DOHH2 (cell line): ENCODE data around the gene TLR9.
"Not testable (repeated sequence)": the region's sequence is repeated elsewhere in the genome, so short reads cannot be mapped to it uniquely, and the experiment has no call there.

ENCODE experiments used
- H3F3A ChIP-seq: fragments of 200-600 bp; sonication (generic), shearing (Covaris generic); 2 replicates; pipeline ENCODE4 v1.6.0; 2016; ENCODE audit warnings: antibody characterized with exemption, mild to moderate bottlenecking; ENCODE audit not compliant: control insufficient read depth, insufficient read depth
- H3K27ac ChIP-seq: fragments of 200-600 bp; sonication (generic); 2 replicates; pipeline ENCODE4 v1.5.1; 2014; ENCODE audit warnings: low read depth, mild to moderate bottlenecking, low read length, moderate library complexity
- H3K27me3 ChIP-seq: fragments of 200-600 bp; sonication (generic); 2 replicates; pipeline ENCODE4 v1.6.1; 2014; ENCODE audit warnings: mild to moderate bottlenecking, low read length, mixed read lengths; ENCODE audit not compliant: control insufficient read depth
- H3K36me3 ChIP-seq: fragments of 200-600 bp; sonication (generic); 2 replicates; pipeline ENCODE4 v1.6.1; 2014; ENCODE audit warnings: mild to moderate bottlenecking, low read length, moderate library complexity, mixed read lengths; ENCODE audit not compliant: control insufficient read depth
- H3K4me1 ChIP-seq: fragments of 200-600 bp; sonication (generic); 2 replicates; pipeline ENCODE4 v1.6.1; 2014; ENCODE audit warnings: mild to moderate bottlenecking, low read length, mixed read lengths; ENCODE audit not compliant: control insufficient read depth
- H3K4me2 ChIP-seq: fragments of 200-600 bp; sonication (generic); 2 replicates; pipeline ENCODE4 v1.6.0; 2014; ENCODE audit warnings: mild to moderate bottlenecking, low read length, moderate library complexity
- H3K4me3 ChIP-seq: fragments of 200-600 bp; sonication (generic); 2 replicates; pipeline ENCODE4 v1.5.1; 2014; ENCODE audit warnings: mild to moderate bottlenecking, low read length, mixed read lengths
- H3K79me2 ChIP-seq: fragments of 200-600 bp; sonication (generic); 2 replicates; pipeline ENCODE4 v1.6.1; 2014; ENCODE audit warnings: mild to moderate bottlenecking, low read length, mixed read lengths; ENCODE audit not compliant: control insufficient read depth
- H3K9me2 ChIP-seq: fragments of 200-600 bp; sonication (generic); replicated peaks from 2 replicates; pipeline ENCODE4 v1.6.1; 2014; ENCODE audit warnings: mild to moderate bottlenecking, low read length, mixed read lengths; ENCODE audit not compliant: control insufficient read depth
- H3K9me3 ChIP-seq: fragments of 200-600 bp; sonication (generic); 2 replicates; pipeline ENCODE4 v1.6.1; 2014; ENCODE audit warnings: antibody characterized with exemption, low read length, mixed read lengths; ENCODE audit not compliant: control insufficient read depth, insufficient read depth
- H4K20me1 ChIP-seq: fragments of 200-600 bp; sonication (generic); 2 replicates; pipeline ENCODE4 v1.6.0; 2014; ENCODE audit warnings: low read depth, mild to moderate bottlenecking, antibody characterized with exemption, low read length, moderate library complexity; ENCODE audit not compliant: control insufficient read depth, insufficient read depth
- EZH2phosphoT487 ChIP-seq: fragments of 200-600 bp; sonication (generic); IDR thresholded peaks from 2 replicates; pipeline ENCODE4 v1.6.1; 2017; ENCODE audit warnings: borderline replicate concordance, mild to moderate bottlenecking, antibody characterized with exemption, low read length, moderate library complexity, mixed read lengths
- TF ChIP-seq, protein P1 (sequence below): fragments of 200-600 bp; sonication (generic); IDR thresholded peaks from one replicate; pipeline ENCODE4 v1.5.1; 2014; ENCODE audit warnings: antibody characterized with exemption, mild to moderate bottlenecking, low read depth, low read length; ENCODE audit not compliant: poor library complexity, severe bottlenecking

The TLR9 gene, protein sequence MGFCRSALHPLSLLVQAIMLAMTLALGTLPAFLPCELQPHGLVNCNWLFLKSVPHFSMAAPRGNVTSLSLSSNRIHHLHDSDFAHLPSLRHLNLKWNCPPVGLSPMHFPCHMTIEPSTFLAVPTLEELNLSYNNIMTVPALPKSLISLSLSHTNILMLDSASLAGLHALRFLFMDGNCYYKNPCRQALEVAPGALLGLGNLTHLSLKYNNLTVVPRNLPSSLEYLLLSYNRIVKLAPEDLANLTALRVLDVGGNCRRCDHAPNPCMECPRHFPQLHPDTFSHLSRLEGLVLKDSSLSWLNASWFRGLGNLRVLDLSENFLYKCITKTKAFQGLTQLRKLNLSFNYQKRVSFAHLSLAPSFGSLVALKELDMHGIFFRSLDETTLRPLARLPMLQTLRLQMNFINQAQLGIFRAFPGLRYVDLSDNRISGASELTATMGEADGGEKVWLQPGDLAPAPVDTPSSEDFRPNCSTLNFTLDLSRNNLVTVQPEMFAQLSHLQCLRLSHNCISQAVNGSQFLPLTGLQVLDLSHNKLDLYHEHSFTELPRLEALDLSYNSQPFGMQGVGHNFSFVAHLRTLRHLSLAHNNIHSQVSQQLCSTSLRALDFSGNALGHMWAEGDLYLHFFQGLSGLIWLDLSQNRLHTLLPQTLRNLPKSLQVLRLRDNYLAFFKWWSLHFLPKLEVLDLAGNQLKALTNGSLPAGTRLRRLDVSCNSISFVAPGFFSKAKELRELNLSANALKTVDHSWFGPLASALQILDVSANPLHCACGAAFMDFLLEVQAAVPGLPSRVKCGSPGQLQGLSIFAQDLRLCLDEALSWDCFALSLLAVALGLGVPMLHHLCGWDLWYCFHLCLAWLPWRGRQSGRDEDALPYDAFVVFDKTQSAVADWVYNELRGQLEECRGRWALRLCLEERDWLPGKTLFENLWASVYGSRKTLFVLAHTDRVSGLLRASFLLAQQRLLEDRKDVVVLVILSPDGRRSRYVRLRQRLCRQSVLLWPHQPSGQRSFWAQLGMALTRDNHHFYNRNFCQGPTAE

DNA sequence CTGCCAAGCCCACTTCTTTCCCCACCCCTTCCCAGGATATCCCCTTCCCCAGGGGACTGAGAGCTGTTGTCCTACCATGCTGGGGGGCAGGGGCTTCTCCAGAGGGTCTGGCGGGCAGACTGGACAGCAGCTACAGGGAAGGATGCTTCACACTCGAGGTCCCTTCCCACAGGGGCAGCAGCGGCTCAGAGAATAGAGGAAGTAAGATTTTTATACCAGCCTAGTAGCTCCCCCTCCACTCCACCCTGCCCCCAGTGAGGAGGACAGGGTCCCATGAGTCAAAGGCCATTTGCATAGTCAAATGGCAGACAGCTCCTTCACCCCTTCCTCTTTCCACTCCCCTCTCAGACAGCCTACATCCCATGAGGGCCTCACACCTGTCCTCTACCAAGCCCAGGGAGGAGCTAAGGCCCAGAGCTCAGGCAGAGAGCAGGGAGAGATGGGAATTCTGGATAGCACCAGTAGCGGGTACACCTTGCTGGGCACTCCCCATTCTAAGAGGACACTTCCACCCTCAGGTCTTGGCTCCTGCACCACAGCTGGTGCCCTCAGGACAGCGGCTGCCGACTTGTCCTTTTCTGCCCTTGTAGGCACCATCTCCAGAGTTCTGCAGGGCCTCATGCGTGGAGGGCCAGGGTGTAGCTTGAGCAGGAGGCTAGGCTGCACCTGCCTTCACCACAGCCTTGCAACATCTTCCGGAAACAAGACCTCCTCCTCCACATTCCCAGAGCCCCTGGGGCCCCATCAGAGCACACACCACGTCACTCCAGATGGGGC is at the start of gene TLR9:
TSS of gene TLR9 (minus strand) at position 194 of the 777 bp plus-strand sequence. CDS start at position 78, 116 bp downstream.
- Histone ChIP-seq H3K36me3 (peaks cover 73% of the 10 kb centered on the region), H3K4me3 (peak within 1 kb of the TSS; percentile 99), H3F3A (peaks cover 16% of the 10 kb centered on the region), H4K20me1 (peaks cover 8% of the 10 kb centered on the region; the same call in 1 of the 2 replicates), H3K27me3 (no peaks in the 10 kb centered on the region), H3K9me3 (no peaks in the 10 kb centered on the region), H3K27ac (peak within 1 kb of the TSS; percentile 95), H3K9me2 (no peaks in the 10 kb centered on the region), H3K4me2 (peak within 1 kb of the TSS; percentile 99), H3K79me2 (peaks cover 48% of the 10 kb centered on the region), H3K4me1 (peaks cover 39% of the 10 kb centered on the region)
- TF ChIP-seq EZH2phosphoT487, result no peak
- TF ChIP-seq, protein P1, sequence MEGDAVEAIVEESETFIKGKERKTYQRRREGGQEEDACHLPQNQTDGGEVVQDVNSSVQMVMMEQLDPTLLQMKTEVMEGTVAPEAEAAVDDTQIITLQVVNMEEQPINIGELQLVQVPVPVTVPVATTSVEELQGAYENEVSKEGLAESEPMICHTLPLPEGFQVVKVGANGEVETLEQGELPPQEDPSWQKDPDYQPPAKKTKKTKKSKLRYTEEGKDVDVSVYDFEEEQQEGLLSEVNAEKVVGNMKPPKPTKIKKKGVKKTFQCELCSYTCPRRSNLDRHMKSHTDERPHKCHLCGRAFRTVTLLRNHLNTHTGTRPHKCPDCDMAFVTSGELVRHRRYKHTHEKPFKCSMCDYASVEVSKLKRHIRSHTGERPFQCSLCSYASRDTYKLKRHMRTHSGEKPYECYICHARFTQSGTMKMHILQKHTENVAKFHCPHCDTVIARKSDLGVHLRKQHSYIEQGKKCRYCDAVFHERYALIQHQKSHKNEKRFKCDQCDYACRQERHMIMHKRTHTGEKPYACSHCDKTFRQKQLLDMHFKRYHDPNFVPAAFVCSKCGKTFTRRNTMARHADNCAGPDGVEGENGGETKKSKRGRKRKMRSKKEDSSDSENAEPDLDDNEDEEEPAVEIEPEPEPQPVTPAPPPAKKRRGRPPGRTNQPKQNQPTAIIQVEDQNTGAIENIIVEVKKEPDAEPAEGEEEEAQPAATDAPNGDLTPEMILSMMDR, result no peak

- H3K27ac ChIP-seq, H3F3A ChIP-seq, H3K27me3 ChIP-seq, H3K9me3 ChIP-seq, H3K4me3 ChIP-seq, H3K9me2 ChIP-seq: not testable (repeated sequence)
- Histone ChIP-seq H4K20me1 (peaks cover 30% of the 10 kb centered on the region; the same call in 1 of the 2 replicates), H3K4me1 (peaks cover 51% of the 10 kb centered on the region), H3K4me2 (0 out of 2 replicates have a peak overlapping the region, but pooled peaks have one; percentile 9), H3K36me3 (peaks cover 80% of the 10 kb centered on the region), H3K79me2 (peaks cover 98% of the 10 kb centered on the region)
These were observed 49.3 kb upstream of the TLR9 start for GRCh38 chr3:52274781-52275180.

DNA sequence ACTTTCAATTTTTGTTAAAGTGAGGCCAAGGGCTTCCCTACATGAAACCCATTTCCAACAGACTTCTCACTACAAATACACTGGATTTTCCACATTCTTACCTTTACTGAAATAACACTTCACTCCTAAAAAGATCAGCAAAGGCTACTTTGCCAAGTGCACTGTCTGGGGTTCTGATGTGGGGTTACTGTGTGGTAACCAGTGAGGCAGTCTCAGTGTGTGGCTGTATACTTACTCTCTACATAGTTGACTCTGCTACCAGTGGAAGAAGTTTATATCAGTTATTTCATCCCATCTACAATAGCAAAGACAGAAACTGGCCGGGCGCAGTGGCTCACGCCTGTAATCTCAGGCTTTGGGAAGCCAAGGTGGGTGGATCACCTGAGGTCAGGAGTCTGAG is 47.4 kb upstream of the TLR9 start:
- no peaks in the 10 kb centered on the region for H3K9me2 ChIP-seq
- peaks cover 30% of the 10 kb centered on the region; the same call in 1 of the 2 replicates for H4K20me1 ChIP-seq
- peaks cover 42% of the 10 kb centered on the region for H3K4me1 ChIP-seq
- H3K9me3 ChIP-seq, result no peaks in the 10 kb centered on the region
- TF ChIP-seq, protein P1, result no peak
- TF ChIP-seq EZH2phosphoT487, result no peak
- H3K36me3 ChIP-seq, result peaks cover 95% of the 10 kb centered on the region
- H3K4me2 ChIP-seq, result peak overlapping the region; percentile 4
- H3K27ac ChIP-seq, result no peak overlapping the region
- H3K4me3 ChIP-seq, result no peak overlapping the region
- no peaks in the 10 kb centered on the region for H3F3A ChIP-seq
- no peaks in the 10 kb centered on the region for H3K27me3 ChIP-seq
- peaks cover 100% of the 10 kb centered on the region for H3K79me2 ChIP-seq

DNA sequence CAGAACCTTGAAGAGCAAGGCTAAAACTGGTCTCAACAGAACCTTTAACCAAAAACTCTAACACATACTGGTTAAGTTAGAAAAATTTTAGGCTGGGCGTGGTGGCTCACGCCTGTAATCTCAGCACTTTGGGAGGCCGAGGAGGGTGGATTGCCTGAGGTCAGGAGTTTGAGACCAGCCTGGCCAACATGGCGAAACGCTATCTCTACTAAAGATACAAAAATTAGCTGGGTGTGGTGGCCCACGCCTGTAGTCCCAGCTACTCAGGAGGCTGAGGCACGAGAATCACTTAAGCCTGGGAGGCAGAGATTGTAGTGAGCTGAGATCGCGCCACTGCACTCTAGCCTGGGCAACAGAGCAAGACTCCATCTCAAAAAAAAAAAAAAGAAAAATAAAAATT is 46.7 kb upstream of the TLR9 start:
- Histone ChIP-seq H3K36me3 (peaks cover 96% of the 10 kb centered on the region), H3K79me2 (peaks cover 100% of the 10 kb centered on the region), H4K20me1 (peaks cover 29% of the 10 kb centered on the region; the same call in 1 of the 2 replicates), H3K4me1 (peaks cover 42% of the 10 kb centered on the region)
- not testable (repeated sequence) for H3K4me2 ChIP-seq, H3K4me3 ChIP-seq, H3K27ac ChIP-seq, H3K9me3 ChIP-seq, H3K9me2 ChIP-seq, H3K27me3 ChIP-seq, H3F3A ChIP-seq
